ENCODE results near the gene CLMN.

The CLMN gene

GRCh38 chr14:95317817-95318343 is 1.8 kb downstream of the CLMN start:
- no peak for DNase-seq (ENCODE audit: low read depth)
- no peak for TF ChIP-seq CTCF (conservative IDR thresholded peaks at IDR 0.05; ENCODE audit: low read depth, low read length)
- H3K4me3 ChIP-seq (ENCODE audit: low read depth, low read length), result no peak overlapping the region

GRCh38 chr14:95316821-95317220 is 2.9 kb downstream of the CLMN start:
- no peak overlapping the region for H3K4me3 ChIP-seq (ENCODE audit: low read depth, low read length)
- no peak for TF ChIP-seq CTCF (conservative IDR thresholded peaks at IDR 0.05; ENCODE audit: low read depth, low read length)
- DNase-seq (ENCODE audit: low read depth), result no peak

GRCh38 chr14:95315579-95315978 is 4.1 kb downstream of the CLMN start:
- TF ChIP-seq CTCF (conservative IDR thresholded peaks at IDR 0.05; ENCODE audit: low read depth, low read length), result no peak
- H3K4me3 ChIP-seq (ENCODE audit: low read depth, low read length), result no peak overlapping the region
- no peak for DNase-seq (ENCODE audit: low read depth)

GRCh38 chr14:95315156-95315555 is 4.6 kb downstream of the CLMN start:
- DNase-seq (ENCODE audit: low read depth), result no peak
- no peak overlapping the region for H3K4me3 ChIP-seq (ENCODE audit: low read depth, low read length)
- TF ChIP-seq CTCF (conservative IDR thresholded peaks at IDR 0.05; ENCODE audit: low read depth, low read length), result no peak

- DNase-seq (ENCODE audit: low read depth), result no peak
- H3K4me3 ChIP-seq (ENCODE audit: low read depth, low read length), result no peak overlapping the region
- TF ChIP-seq CTCF (conservative IDR thresholded peaks at IDR 0.05; ENCODE audit: low read depth, low read length), result no peak
These were observed 5.1 kb downstream of the CLMN start for GRCh38 chr14:95314609-95315008.

GRCh38 chr14:95313707-95314106 is 6.0 kb downstream of the CLMN start:
- no peak for TF ChIP-seq CTCF (conservative IDR thresholded peaks at IDR 0.05; ENCODE audit: low read depth, low read length)
- DNase-seq (ENCODE audit: low read depth), result peak; percentile 77
- H3K4me3 ChIP-seq (ENCODE audit: low read depth, low read length), result no peak overlapping the region

- no peak for DNase-seq (ENCODE audit: low read depth)
- TF ChIP-seq CTCF (conservative IDR thresholded peaks at IDR 0.05; ENCODE audit: low read depth, low read length), result no peak
- H3K4me3 ChIP-seq (ENCODE audit: low read depth, low read length), result no peak overlapping the region
These were observed 6.5 kb downstream of the CLMN start for GRCh38 chr14:95313190-95313589.

All from choroid plexus epithelial cell (primary cell).